GM21515 (cell line): ENCODE measurements around the gene SEMA6A.

Experiments
- ATAC-seq: cut with Tn5 transposase; IDR thresholded peaks from one replicate; pipeline ENCODE4 v1.9.1; 2021; ENCODE audit not compliant: unreplicated experiment

SEMA6A gene

GRCh38 chr5:116415182-116415581 lies 159.4 kb downstream of the SEMA6A start:
- ATAC-seq: no peak

GRCh38 chr5:116411101-116411571 lies 163.5 kb downstream of the SEMA6A start:
- no peak for ATAC-seq

GRCh38 chr5:116410336-116410890 lies 164.2 kb downstream of the SEMA6A start:
- no peak for ATAC-seq

GRCh38 chr5:116409591-116410296 lies 164.9 kb downstream of the SEMA6A start:
- ATAC-seq: no peak

GRCh38 chr5:116406306-116407041 lies 168.1 kb downstream of the SEMA6A start:
- ATAC-seq: no peak

GRCh38 chr5:116404792-116405191 lies 169.8 kb downstream of the SEMA6A start:
- no peak for ATAC-seq

- ATAC-seq: no peak
Measured at GRCh38 chr5:116404016-116404415, 170.6 kb downstream of the SEMA6A start.

GRCh38 chr5:116402235-116402634 lies 172.4 kb downstream of the SEMA6A start:
- ATAC-seq: no peak

- ATAC-seq: no peak
Measured at GRCh38 chr5:116401576-116401975, 173.0 kb downstream of the SEMA6A start.

GRCh38 chr5:116396476-116397099 lies 178.0 kb downstream of the SEMA6A start:
- no peak for ATAC-seq

- no peak for ATAC-seq
Measured at GRCh38 chr5:116395631-116396203, 178.9 kb downstream of the SEMA6A start.

- no peak for ATAC-seq
Measured at GRCh38 chr5:116395226-116395625, 179.4 kb downstream of the SEMA6A start.

GRCh38 chr5:116394186-116394867 lies 180.3 kb downstream of the SEMA6A start:
- no peak for ATAC-seq
